NOMO-1 treated with dmso at 0.1 percent for 144 hours (cell line): ENCODE data around the gene TMUB1.

Source experiments
- DNase-seq: peaks from one replicate; lab custom pipeline; 2025; ENCODE audit not compliant: unreplicated experiment; lab: John Stamatoyannopoulos, UW

Gene TMUB1

GRCh38 chr7:151104411-151105235 lies 21.3 kb upstream of the TMUB1 start:
- DNase-seq = no peak

DNA sequence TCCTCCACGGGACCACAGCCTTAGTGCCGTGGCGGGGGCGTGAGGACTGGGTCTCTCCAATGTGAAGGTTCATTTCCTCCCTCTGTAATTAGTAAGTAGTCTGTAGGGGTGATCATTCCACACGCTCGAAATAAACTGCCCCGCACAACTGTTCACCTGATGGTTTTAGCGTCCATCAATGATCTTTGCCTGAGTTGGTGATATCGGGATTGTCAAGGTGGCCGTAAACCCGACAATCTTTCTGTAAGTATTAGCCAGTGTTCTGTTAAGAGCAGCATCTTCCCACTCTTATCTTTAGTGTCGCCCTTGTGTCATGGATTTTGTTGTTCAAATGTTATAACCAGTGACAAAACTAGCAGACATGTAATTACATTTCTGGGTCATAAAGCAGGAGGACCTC lies 20.7 kb upstream of the TMUB1 start:
- no peak for DNase-seq

GRCh38 chr7:151102991-151103390 lies 19.7 kb upstream of the TMUB1 start:
- DNase-seq = no peak

DNA sequence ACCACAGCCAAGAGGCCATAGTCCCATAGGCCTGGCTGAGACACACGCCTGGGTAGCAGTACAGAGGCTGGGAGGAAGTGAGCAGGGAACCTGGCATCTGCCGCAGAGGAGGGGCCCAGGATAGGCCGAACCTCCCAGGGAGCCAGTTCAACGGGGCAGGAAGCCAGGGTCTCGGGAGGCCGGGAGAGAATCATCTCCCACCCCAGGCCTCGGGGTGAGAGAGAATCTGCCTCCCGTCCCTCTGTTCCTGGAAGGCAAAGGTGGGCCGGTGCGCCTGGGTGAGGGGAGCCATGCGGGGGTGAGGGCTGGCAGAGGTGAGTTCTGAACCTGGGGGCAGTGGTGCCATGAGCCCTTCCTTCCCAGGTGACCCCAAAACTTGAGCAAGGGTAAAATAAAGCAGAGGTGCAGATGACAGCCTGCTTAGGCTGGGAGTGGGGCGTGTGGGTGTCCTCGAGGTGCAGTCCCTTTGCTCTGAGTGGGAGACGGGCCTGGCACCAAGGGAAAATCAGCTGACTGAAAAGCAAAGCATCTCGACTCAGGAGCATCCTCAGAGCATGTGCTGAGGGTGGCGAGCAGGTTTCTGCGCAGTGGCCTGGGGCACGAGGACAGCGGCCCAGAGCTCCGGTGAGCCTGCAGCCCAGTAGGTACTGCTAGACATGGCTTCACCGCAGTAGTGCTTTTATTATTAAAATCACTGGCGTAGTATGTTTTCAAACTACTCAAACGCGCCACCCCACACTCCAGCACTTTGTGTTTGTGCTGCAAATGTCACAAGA lies 18.5 kb upstream of the TMUB1 start:
- DNase-seq = no peak

DNA sequence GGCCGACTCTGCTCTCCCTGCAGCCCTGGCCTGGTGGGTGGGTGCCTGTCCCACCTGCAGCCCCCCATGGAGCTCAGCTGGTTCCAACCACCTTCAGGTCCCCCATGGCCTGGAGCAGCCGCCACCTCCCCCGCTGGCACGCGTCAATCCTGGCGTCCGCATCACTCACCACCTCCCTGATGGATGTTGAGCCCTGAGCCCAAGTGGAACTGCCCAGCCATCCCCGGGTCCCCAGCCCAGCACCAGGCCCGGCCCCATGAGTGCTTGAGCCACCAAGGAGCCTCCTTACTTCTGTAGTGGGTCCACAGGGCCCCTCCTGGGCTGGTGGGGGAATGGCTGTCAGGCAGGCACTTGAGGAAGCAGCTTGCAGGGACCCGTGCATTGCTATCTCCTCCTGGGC lies 17.6 kb upstream of the TMUB1 start:
- DNase-seq = no peak

- DNase-seq = no peak
Measured at GRCh38 chr7:151099486-151100211, 16.4 kb upstream of the TMUB1 start.

GRCh38 chr7:151095828-151096475 lies 12.7 kb upstream of the TMUB1 start:
- no peak for DNase-seq

GRCh38 chr7:151095123-151095797 lies 12.0 kb upstream of the TMUB1 start:
- no peak for DNase-seq

DNA sequence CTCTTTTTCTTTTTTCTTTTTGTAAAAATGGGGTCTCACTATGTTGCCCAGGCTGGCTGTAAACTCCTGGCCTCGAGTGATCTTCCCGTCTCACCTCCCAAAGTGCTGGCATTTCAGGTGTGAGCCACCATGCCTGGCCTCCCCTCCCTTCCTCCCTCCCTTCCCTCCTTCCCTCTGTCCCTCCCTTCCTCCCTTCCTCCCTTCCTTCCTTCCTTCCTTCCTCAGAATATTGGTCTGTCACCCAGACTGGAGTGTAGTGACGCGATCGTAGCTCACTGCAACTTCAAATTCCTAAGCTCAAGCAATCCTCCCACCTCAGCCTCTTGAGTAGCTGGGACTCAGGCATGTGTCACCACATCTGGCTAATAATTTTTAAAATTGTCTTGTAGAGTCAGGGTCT lies 11.4 kb upstream of the TMUB1 start:
- no peak for DNase-seq

GRCh38 chr7:151093748-151094147 lies 10.5 kb upstream of the TMUB1 start:
- DNase-seq = no peak

DNA sequence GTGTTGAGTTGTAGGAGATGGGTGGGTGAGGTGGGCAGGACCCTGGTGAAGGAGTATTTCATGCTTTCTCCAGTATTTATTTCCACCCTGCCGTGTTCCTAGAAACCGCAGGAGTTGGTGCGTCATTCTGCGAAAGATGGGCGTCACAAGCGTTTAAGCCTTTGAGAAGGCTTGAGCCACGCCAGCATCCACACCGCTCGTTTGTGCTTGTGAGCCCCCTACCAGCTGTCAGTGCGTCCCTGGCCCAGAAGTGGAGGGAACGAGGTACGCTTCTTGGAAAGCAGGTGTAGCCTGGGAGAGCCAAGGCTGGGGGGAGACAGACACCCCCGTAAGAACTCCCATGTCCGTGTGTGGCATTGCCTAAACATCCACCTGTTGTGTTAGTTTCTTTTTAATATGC lies 8.7 kb upstream of the TMUB1 start:
- no peak for DNase-seq

DNA sequence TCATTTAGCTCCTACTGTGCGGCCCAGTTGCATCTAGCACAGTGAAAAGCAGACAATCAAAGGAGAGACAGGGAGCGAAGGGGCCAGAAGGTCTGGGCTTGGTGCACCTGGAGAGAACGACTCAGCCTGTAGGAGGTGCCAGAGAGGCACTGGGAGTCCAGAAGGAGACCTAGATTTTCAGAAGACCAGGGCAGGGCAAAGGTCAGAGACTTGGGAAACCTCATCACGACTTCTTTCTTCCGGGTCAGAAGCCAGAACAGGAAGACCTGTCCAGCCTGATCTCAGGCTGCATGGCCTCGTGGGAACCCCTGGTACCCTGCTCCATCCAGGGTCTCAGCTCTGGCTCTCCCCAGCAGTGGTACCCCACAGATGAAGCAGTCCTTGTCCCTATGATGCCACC lies 8.1 kb upstream of the TMUB1 start:
- DNase-seq = no peak

GRCh38 chr7:151091003-151091402 lies 7.7 kb upstream of the TMUB1 start:
- DNase-seq = no peak

GRCh38 chr7:151089893-151090730 lies 6.8 kb upstream of the TMUB1 start:
- no peak for DNase-seq

GRCh38 chr7:151088856-151089699 lies 5.8 kb upstream of the TMUB1 start:
- DNase-seq = no peak

GRCh38 chr7:151088019-151088855 lies 4.9 kb upstream of the TMUB1 start:
- DNase-seq = no peak

DNA sequence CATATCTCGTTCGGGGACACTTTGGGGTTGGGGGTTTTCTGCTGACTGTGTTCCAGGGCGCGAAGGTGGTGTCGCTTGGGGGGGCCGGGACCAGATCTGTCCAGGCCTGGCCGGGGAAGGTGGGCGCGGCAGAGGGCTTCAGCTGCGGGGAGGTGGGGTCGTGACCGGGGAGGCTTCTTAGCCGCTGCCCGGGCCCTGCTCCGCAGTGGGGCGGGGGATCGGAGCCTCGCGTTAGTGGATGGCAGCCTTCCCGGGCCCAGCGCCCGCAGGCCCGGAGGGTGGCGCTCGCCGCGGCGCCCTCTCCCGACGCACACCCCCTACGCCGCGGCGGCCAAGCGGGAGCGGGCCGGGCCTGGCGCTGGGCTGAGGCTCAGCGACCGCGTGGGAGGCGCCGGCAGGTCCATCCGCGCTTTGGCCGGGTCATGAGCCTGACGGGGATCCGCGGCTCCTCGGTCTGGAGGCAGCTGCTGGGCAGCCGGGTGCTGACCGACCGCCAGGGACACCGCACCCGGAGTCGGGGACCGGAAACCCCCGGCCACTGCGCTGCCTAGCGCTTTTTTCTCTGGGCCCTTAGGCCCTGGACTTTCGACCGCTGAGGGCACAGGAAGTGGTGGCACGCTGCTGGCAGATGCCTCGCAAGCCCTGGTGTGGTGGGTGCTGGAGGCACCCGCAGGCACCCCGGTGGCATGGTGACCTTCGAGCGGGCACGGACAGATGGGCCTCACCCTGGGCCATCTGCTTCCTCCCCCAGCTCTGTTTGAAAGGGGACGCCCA lies 4.1 kb upstream of the TMUB1 start:
- DNase-seq = no peak
